GM03348 (cell line): Measurements from ENCODE around the gene GPR135.

Experiments used
- DNase-seq: peaks from one replicate; pipeline ENCODE4 v3.0.0; 2012; ENCODE audit warnings: low spot score

GPR135 gene, protein sequence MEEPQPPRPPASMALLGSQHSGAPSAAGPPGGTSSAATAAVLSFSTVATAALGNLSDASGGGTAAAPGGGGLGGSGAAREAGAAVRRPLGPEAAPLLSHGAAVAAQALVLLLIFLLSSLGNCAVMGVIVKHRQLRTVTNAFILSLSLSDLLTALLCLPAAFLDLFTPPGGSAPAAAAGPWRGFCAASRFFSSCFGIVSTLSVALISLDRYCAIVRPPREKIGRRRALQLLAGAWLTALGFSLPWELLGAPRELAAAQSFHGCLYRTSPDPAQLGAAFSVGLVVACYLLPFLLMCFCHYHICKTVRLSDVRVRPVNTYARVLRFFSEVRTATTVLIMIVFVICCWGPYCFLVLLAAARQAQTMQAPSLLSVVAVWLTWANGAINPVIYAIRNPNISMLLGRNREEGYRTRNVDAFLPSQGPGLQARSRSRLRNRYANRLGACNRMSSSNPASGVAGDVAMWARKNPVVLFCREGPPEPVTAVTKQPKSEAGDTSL

DNA sequence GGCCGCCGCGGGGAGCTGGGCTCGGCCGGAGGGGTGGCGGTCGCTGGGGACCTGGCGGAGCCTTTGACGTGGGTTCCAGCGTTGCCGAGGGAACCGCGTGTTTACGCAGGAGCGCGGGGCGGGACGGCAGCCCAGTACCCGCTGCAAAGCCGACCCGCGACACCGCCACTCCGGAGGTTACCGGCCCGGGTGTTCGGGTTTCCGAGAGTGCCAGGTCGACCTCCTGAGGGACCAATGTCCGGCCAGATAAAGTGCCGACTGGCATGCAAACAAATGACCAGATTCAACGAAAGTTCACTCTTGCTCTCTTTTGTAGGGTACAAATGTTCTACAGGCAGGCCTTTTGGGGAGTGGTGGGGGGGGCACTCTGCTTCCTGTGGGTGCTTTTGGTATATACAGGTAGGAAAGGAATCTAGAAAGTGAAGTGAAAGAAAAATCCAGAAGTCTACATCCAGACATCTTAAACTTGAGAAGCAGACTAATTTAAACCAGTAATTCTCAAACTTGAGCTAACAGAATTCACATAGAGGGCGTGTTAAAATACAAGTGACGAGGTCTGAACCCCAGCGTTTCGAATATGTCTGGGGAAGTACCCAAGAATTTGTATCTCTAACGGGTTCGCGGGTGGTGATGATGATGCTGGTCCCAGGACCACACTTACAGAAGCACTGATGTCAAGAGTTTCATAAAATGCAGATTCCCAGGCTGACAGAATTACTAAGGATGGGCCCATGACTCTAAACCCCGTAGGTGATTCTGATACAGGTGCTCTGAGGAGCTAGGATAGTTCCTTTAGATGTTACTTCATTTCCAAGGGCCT, at the start of gene GPR135:
Gene GPR135, minus strand, starts transcription at position 65 of the 820 bp plus-strand sequence. CDS start 154 bp downstream, outside the sequence.
- no peak for DNase-seq

- DNase-seq, result peak; percentile 13
Measured at GRCh38 chr14:59511916-59512575, 46.9 kb upstream of the GPR135 start.

DNA sequence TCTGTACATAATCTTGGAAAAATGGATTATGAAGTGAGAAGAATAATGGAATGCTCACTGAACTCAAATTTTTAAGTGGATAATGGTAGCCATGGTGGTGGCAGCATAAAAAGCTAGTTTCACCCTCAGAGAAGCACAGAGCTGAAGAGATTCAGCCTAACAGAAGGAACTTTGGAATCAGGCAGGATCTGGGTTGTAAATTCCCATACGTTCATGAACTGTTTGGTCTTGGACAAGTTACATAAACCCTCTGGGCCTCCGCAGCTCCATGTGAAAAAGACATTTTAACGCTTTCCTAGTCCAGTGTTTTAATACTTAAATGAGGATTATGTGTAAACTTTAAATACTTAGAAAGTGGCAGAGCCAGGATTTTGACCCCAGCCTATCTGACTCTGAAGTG, 45.8 kb upstream of the GPR135 start:
- DNase-seq, result no peak

- DNase-seq, result no peak
Measured at GRCh38 chr14:59510001-59510400, 44.8 kb upstream of the GPR135 start.

DNA sequence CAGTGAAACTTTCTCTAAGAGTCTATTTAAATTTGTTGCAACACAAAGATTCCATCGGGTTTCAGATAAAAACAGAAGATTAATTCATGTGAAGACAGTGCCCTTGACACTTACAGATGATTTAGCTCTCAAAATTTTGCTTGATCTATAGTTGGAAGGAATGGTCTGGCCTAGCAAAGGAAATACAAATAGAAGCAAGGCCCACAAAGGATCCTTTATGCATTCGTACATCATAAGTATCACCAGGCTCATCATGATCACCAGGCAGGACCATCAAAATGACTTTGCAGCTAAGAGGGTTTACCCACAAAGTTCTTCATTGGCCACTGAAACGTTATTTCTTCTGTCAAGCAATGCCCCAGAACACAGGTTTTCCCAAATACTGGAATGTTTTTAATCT, 43.9 kb upstream of the GPR135 start:
- DNase-seq, result no peak

GRCh38 chr14:59507752-59508103, 42.5 kb upstream of the GPR135 start:
- DNase-seq, result no peak

DNA sequence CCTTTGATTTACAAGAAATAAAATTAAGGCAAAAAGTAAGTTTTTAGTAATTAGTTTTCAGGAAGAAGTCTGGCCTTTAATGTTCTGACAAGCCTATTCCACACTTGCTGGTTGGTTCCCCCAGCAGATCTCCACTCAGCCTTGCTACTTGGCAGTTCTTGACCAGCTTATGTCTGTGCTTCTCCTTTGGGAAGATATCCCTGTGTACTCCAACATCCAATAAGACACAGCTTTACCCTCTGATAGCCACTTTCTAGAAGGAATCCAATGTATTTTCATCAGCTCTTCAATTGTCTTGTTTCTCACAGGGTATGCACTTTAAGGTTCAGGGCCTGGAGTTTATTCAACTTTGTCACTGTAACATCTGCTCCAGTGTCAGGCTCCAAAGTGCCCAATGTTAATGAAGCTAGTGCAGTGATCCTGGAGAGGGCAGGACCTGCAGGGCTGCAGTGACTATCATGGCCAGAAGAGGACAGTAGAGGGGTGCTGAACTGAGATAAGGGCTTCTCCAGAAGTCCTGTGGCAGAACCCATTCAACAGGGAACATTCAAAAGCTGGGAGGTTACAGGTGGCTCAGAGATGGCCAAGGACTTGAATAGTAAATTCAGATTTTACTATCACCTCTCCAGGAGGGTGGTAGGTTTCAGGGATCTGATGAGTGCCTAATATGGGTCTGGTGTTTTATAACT, 42.0 kb upstream of the GPR135 start:
- DNase-seq, result peak; percentile 63

DNA sequence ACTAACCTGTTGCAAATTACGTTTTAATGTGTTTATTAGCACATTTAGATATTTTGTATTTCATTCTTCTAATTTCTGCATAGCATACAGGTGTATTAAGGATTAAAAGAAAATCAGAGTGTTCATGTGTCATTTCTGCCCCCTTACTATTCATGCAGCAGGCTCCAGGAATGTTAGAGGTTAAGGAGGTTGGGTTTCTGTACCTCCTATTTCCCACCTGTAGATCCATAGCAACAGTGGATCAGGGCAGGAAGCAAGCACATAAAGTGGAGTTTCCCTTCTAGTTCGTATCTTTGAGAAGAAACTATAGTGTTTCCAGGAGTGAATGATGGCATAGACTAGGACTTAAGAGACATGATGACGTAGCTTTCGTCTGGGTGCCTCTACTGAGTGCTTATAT, 38.1 kb upstream of the GPR135 start:
- no peak for DNase-seq

GRCh38 chr14:59500732-59501131, 35.6 kb upstream of the GPR135 start:
- DNase-seq, result no peak

DNA sequence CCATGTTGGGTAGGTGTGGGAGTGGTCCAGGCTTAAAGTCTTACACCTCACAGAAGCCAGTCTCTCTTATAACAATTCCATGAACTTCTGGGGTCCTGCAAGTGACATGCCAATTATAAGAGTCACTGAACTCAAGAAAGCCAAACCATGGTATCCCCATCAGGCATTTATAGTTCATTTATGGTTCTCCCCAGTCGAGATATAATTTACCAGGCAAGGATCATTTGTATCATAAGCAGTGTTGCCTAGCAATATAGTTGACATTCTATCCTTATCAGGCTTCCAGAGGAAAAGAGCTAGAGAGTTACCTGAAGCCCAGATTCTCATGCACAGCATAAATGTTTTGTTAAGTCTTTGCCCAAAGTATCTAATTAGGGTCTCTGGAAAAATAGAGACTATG, 27.2 kb upstream of the GPR135 start:
- no peak for DNase-seq

DNA sequence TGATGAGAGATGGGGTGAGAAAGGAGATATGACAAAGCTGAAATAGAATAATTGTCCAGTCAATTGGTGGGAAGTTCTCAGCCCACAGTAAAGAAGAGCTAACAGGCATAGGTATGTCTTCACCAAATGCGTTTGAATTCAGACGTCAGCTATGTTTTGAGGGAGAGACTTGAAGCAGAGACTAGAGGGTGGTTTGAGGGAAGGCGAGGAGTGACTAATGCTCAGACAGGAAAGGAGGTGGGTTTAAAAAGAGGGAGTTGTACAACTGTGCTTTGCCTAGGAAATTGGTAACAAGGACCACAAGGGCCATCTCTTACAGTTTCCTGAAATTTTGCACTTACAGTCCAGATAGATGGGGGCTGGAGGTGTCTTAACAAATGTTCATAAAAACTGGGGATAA, 25.6 kb upstream of the GPR135 start:
- no peak for DNase-seq

DNA sequence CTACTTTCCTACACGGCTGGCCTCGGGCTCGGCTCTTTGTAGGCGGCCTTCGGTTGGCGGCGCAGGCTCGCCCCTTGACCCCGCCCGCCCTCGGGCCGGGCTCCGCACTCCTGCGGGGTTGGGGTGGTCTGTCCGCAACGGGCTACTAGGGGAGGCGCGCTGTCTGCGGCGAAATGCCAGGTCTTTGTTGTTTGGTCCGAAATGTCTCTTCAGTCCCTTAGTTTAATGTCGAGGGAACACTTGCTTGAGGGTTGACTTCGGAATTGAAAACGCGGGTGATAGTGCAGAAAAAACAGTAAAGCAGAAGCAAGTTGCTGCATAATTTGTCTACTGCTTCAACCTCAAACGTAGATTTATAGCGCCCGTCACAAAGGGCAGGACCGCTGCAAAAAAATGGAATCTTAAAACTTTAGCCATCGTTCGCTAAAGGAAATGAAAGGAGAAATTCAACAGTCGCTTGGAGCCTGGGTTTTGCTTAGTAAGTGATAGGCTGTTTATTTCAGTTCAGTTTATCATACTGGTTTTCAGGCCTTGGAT, 19.5 kb upstream of the GPR135 start:
- no peak for DNase-seq

DNA sequence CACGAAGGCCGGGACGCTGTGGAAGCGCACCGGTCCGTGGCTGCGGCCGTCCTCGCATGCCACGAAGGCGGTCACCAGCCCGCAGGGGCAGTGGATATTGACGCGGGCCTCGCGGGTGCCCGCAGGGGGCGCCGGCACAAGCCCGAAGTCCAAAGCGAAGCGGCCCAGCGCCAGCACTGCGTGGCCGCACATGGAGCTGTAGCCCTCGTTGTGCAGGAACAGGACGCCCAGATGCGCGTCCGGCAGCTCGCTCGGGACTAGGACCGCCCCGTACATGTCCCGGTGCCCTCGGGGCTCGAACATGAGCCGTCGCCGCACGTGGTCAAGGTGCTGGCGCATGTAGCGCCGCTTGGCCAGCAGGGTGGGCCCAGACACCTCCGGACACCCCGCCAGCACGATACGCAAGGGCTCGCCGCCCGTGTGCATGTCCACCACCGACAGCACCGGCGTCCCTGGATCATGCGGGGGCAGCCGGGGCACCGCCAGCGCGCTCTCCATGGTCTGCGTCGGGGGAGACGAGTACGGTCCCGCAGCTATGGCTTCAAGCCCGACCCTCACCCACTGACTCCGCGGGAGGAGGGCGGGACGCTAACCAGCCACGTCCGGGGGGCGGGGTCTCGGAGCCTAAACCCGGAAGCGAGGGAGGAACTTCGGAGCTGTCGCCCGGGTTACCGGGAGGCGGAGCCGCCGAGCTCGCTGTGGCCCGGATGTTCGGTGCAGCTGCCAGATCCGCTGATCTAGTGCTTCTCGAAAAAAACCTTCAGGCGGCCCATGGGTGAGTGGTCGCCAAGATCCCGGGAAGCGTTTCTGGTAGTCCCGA, 18.8 kb upstream of the GPR135 start, which contains the start of the genes JKAMP and L3HYPDH:
Gene JKAMP, plus strand, starts transcription at position 699 of the 820 bp plus-strand sequence. Its CDS starts 73 bp downstream, at position 772.
Gene L3HYPDH, minus strand, starts transcription at position 590 of the 820 bp plus-strand sequence. Its CDS starts 92 bp downstream, at position 498.
- peak; percentile 97 for DNase-seq

- peak; percentile 33 for DNase-seq
Measured at GRCh38 chr14:59483363-59483762, 18.2 kb upstream of the GPR135 start.

DNA sequence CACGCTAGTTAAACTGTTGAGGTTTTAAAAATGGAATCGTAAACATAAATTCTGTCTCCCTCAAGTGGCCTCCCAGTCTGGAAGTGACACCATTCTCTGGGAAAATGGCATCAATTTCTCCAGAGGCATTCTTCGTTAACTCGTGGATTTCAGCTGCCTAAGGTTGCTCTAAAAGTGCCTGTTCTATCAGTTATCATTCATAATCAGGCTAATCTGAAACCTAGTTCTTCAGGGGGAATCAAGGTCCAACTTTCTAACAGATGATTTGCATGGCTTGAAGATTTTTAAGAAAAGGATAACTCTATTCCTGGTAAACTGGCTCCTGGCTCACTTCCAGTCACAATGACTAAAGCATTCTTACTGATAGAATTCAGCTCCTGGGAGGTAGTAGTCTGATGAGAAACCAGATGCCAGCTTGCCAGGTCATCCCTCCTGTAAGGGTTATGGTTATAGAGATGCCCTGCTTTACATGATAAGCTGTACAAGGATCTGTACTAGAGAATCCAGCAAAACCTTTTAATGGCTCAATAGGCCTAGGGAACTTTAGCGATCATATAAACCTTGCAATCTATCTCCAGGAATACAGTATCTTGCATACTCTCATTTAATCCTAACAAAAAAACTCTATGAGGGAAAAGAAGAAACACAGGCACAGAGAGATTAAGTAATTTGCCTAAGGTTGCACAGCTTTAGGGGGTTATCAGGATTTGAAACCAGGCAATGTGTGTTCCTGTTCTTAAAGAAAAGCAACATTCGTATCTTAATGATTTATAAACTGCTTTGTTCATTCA, 17.6 kb upstream of the GPR135 start:
- DNase-seq, result peak; percentile 64

DNA sequence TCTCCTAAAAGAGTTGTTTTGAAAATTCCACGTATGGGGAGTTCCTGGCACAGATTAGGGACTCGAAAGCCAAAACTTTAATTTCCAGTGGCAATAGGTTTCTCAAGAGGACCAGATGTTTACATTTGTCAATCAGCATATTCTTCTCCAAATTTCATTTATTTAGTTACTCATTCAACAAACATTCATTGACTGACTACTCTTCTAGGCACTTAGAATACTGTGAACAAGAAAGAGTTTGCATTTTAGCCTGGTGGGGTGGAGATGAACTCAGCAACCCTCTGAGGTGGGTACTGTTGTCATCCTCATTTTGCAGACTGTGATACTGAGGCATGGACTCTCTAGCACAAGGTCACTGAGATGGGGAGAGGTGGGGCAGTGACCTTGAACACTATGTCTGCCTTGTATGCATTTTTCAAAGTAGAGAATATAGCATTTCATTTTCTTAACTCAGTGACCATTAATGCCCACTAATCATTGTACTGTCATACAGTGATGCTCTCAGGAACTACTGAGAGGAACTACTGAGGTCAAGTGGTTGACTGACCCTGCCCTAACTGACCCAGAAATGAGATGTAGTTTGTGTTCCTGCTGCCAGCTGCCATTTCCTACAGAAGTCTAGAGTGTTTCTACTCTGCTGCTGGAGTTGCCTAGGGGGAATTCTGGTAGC, 16.8 kb upstream of the GPR135 start:
- DNase-seq, result peak; percentile 52

DNA sequence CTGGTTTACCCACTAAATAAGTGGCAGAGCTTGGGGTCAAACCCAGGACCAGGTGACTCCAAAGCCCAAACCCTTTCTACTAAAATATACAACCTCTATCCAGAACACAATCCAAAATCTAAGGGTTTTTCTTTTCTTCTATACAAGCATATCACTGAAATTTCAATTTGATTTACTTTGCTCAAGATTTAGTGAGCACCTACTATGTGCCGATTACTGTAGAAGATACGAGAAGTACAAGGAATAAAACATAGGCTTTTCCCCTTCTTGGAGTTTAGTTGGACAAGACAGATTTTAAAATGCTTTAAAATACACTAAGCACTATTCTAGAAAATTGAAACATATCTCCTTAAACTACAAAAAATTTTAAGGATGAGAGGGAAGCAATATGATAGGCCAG, 16.2 kb upstream of the GPR135 start:
- DNase-seq, result no peak

- DNase-seq, result no peak
Measured at GRCh38 chr14:59480166-59480565, 15.0 kb upstream of the GPR135 start.

DNA sequence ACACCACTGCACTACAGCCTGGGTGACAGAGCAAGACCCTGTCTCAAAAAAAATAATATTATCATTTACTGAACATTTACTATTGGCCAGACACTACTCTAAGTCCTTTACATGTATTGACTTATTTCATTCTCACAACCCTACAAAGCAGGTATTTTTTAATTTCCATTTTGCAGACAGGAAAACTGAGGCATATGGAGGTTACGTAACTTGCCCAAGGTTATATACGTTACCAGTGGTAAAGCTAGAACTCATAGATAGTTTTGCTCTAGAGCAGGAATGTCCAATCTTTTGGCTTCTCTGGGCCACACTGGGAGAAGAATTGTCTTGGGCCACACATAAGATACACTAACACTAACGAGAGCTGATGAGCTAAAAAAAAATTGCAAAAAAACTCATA, 13.4 kb upstream of the GPR135 start:
- no peak for DNase-seq
